Mesodermal cell (in vitro differentiated cells): ENCODE results near the gene F2RL1.
A peak's percentile ranks its signal among the peaks of the same experiment; 100 is the strongest.
"Not testable (repeated sequence)": the region's sequence is repeated elsewhere in the genome, so short reads cannot be mapped to it uniquely, and the experiment has no call there.

Experiments
- H3K27ac ChIP-seq: 2 replicates; pipeline ENCODE4 v1.7.0; 2013; ENCODE audit warnings: mild to moderate bottlenecking, low read depth, low read length, moderate library complexity; ENCODE audit not compliant: severe bottlenecking
- H3K36me3 ChIP-seq: 2 replicates; pipeline ENCODE4 v1.7.1; 2013; ENCODE audit warnings: mild to moderate bottlenecking, low read length, moderate library complexity; ENCODE audit not compliant: control insufficient read depth, insufficient read depth
- H3K4me1 ChIP-seq: one replicate; pipeline ENCODE4 v1.7.1; 2013; ENCODE audit warnings: mild to moderate bottlenecking, low read length; ENCODE audit not compliant: insufficient read depth, control insufficient read depth, poor library complexity, severe bottlenecking
- H3K4me3 ChIP-seq: 2 replicates; pipeline ENCODE4 v1.7.0; 2013; ENCODE audit warnings: low read length, control low read depth, mild to moderate bottlenecking; ENCODE audit not compliant: insufficient read depth, poor library complexity, severe bottlenecking; ENCODE audit errors: extremely low read depth
- H3K9me3 ChIP-seq: 2 replicates; pipeline ENCODE4 v1.7.1; 2013; ENCODE audit warnings: mild to moderate bottlenecking, low read length, moderate library complexity; ENCODE audit not compliant: control insufficient read depth
- WGBS, 2 experiments: methylation state at CpG; one replicate each; pipeline ENCODE4 v1.1.5; 2013; ENCODE audit warnings: missing lambda C conversion rate in 2 of 2; ENCODE audit not compliant: insufficient coverage in 2 of 2; 5-methylcytosine and 5-hydroxymethylcytosine counted together

The F2RL1 gene

GRCh38 chr5:76805821-76806505 is 12.9 kb upstream of the F2RL1 start:
- Histone ChIP-seq H3K9me3 (peaks cover 4% of the 10 kb centered on the region), H3K4me1 (peaks cover 56% of the 10 kb centered on the region), H3K4me3 (peak overlapping the region; percentile 21), H3K36me3 (no peaks in the 10 kb centered on the region), H3K27ac (peak overlapping the region; percentile 97)
- 25 to 27% methylated on average over 6 of the region's 7 CpGs for WGBS, 2 experiments

GRCh38 chr5:76807296-76807695 is 11.5 kb upstream of the F2RL1 start:
- WGBS, 2 experiments, result 11 to 15% methylated on average over 3 of the region's 3 CpGs
- H3K4me1 ChIP-seq, result peaks cover 45% of the 10 kb centered on the region
- H3K27ac ChIP-seq, result peak overlapping the region; percentile 97
- peaks cover 8% of the 10 kb centered on the region for H3K9me3 ChIP-seq
- H3K36me3 ChIP-seq, result no peaks in the 10 kb centered on the region
- H3K4me3 ChIP-seq, result peak overlapping the region; percentile 21

GRCh38 chr5:76808141-76808691 is 10.6 kb upstream of the F2RL1 start:
- peak overlapping the region; percentile 97 for H3K27ac ChIP-seq
- peak overlapping the region; percentile 5 for H3K4me3 ChIP-seq
- peaks cover 45% of the 10 kb centered on the region for H3K4me1 ChIP-seq
- peaks cover 8% of the 10 kb centered on the region for H3K9me3 ChIP-seq
- WGBS, 2 experiments, result 8 to 10% methylated on average over 5 of the region's 5 CpGs
- no peaks in the 10 kb centered on the region for H3K36me3 ChIP-seq

GRCh38 chr5:76809141-76809540 is 9.7 kb upstream of the F2RL1 start:
- peaks cover 48% of the 10 kb centered on the region for H3K4me1 ChIP-seq
- H3K4me3 ChIP-seq, result no peak overlapping the region
- 57 to 62% methylated on average over 3 of the region's 4 CpGs for WGBS, 2 experiments
- peaks cover 8% of the 10 kb centered on the region for H3K9me3 ChIP-seq
- H3K27ac ChIP-seq, result peak overlapping the region; percentile 29
- no peaks in the 10 kb centered on the region for H3K36me3 ChIP-seq

GRCh38 chr5:76810236-76810635 is 8.6 kb upstream of the F2RL1 start:
- WGBS, 2 experiments, result 98 to 100% methylated on average over 4 to 5 of the region's 6 CpGs
- H3K36me3 ChIP-seq, result no peaks in the 10 kb centered on the region
- no peak overlapping the region for H3K4me3 ChIP-seq
- H3K27ac ChIP-seq, result no peak overlapping the region
- peaks cover 37% of the 10 kb centered on the region for H3K4me1 ChIP-seq
- peaks cover 8% of the 10 kb centered on the region for H3K9me3 ChIP-seq

- H3K27ac ChIP-seq, result no peak overlapping the region
- WGBS, 2 experiments, result 98 to 100% methylated on average over 2 to 4 of the region's 5 CpGs
- peaks cover 35% of the 10 kb centered on the region for H3K4me1 ChIP-seq
- no peak overlapping the region for H3K4me3 ChIP-seq
- H3K9me3 ChIP-seq, result peaks cover 8% of the 10 kb centered on the region
- no peaks in the 10 kb centered on the region for H3K36me3 ChIP-seq
These were observed 7.6 kb upstream of the F2RL1 start for GRCh38 chr5:76811214-76811613.

- H3K4me3 ChIP-seq, H3K9me3 ChIP-seq, H3K27ac ChIP-seq, H3K36me3 ChIP-seq: not testable (repeated sequence)
- H3K4me1 ChIP-seq, result peaks cover 32% of the 10 kb centered on the region
- whole genome bisulfite sequencing, 2 experiments, result 92 to 94% methylated on average over 8 to 24 of the region's 32 CpGs
These were observed 6.6 kb upstream of the F2RL1 start for GRCh38 chr5:76812209-76812608.

GRCh38 chr5:76813982-76814562 is 4.8 kb upstream of the F2RL1 start:
- peaks cover 15% of the 10 kb centered on the region for H3K4me1 ChIP-seq
- H3K27ac ChIP-seq, result peak overlapping the region; percentile 71
- H3K36me3 ChIP-seq, result no peaks in the 10 kb centered on the region
- no peak overlapping the region for H3K4me3 ChIP-seq
- 68 to 85% methylated on average over 2 of the region's 4 CpGs for WGBS, 2 experiments
- H3K9me3 ChIP-seq, result peaks cover 8% of the 10 kb centered on the region

- WGBS, 2 experiments, result 100% methylated on average over 1 to 2 of the region's 3 CpGs
- Histone ChIP-seq H3K27ac (no peak overlapping the region), H3K36me3 (peaks cover under 1% of the 10 kb centered on the region), H3K4me1 (peaks cover 11% of the 10 kb centered on the region), H3K9me3 (peaks cover under 1% of the 10 kb centered on the region), H3K4me3 (no peak overlapping the region)
These were observed 2.6 kb upstream of the F2RL1 start for GRCh38 chr5:76816110-76816831.

- Histone ChIP-seq H3K36me3 (peaks cover 34% of the 10 kb centered on the region), H3K27ac (peak overlapping the region; percentile 31), H3K9me3 (no peaks in the 10 kb centered on the region), H3K4me3 (peak overlapping the region; percentile 96), H3K4me1 (peaks cover 15% of the 10 kb centered on the region)
- WGBS, 2 experiments, result 4 to 7% methylated on average over 20 to 26 of the region's 31 CpGs
These were observed 1.2 kb downstream of the F2RL1 start for GRCh38 chr5:76819851-76820525.
